K562 (cell line): ENCODE data around the gene ASRGL1. TPM values are rescaled to one million over a fixed set of nuclear protein-coding genes. Genes with fewer than 3 reads are reported as not detected.

Source experiments
- ATAC-seq: fragments of 200-7000 bp; cut with Tn5 transposase; 3 replicates; pipeline ENCODE4 v1.9.1; 2020; ENCODE audit warnings: moderate library complexity
- BruUV-seq: library from RNA; stranded (reverse); fragments of 400-500 nt; replicated peaks from 2 replicates; lab custom pipeline; 2021; lab: Mats Ljungman, UMichigan
- CTCF ChIA-PET: fragments of 300-600 bp; formaldehyde crosslinking; extraction: SDS; loops from one replicate; lab custom pipeline; 2021; ENCODE audit warnings: low intra/inter-chr PET ratio; lab: Yijun Ruan, JAX
- POLR2A ChIA-PET: fragments of 300-600, 350-650 bp; sonication (Branson Sonifier 250); formaldehyde crosslinking; extraction: SDS; loops from one replicate; lab custom pipeline; 2021; ENCODE audit warnings: antibody characterized with exemption, inconsistent platforms; lab: Yijun Ruan, JAX
- DNase-seq, 4 experiments: peaks; one replicate each; pipeline versions ENCODE4 v3.0.0 to v3.0.0-alpha.2; 2011 to 2018; ENCODE audit warnings: low spot score in 3 of 4, mixed read lengths in 3 of 4; ENCODE audit errors: extremely low read depth in 1 of 4
- FAIRE-seq: peaks from 2 replicates; lab custom pipeline; 2011; peaks lifted over from hg19 to GRCh38; lab: Jason Lieb, UNC
- H2AFZ ChIP-seq: 2 replicates; pipeline ENCODE4 v1.6.0; 2011; ENCODE audit warnings: low read depth, low read length, control low read depth, inconsistent platforms
- H3K27ac ChIP-seq: fragments of 200-600 bp; 3 replicates; pipeline ENCODE4 v1.8.0; 2011; ENCODE audit warnings: low read depth, mild to moderate bottlenecking, control low read depth, inconsistent platforms, low read length, moderate library complexity, mixed read lengths; ENCODE audit errors: extremely low read depth
- H3K27me3 ChIP-seq, 2 experiments: fragments of 300-600 bp in 1 of 2; 2 replicates in 1 of 2; 3 replicates in 1 of 2; pipeline versions ENCODE4 v1.6.0 to v1.8.0; 2011; ENCODE audit warnings: inconsistent platforms in 2 of 2, low read length in 2 of 2, mild to moderate bottlenecking in 1 of 2, mixed read lengths in 1 of 2, moderate library complexity in 1 of 2; ENCODE audit not compliant: control insufficient read depth in 2 of 2, insufficient read depth in 2 of 2
- H3K36me3 ChIP-seq: fragments of 300-600 bp; 3 replicates; pipeline ENCODE4 v1.8.0; 2011; ENCODE audit warnings: mild to moderate bottlenecking, low read length, inconsistent platforms; ENCODE audit not compliant: control insufficient read depth, insufficient read depth
- H3K4me1 ChIP-seq, 2 experiments: fragments of 200-600 bp in 1 of 2; replicated peaks in 1 of 2; 2 replicates in 1 of 2; 3 replicates in 1 of 2; pipeline versions ENCODE4 v1.5.1 to v1.8.0; 2011; ENCODE audit warnings: inconsistent platforms in 2 of 2, low read length in 2 of 2, mild to moderate bottlenecking in 1 of 2, mixed read lengths in 1 of 2, moderate library complexity in 1 of 2; ENCODE audit not compliant: control insufficient read depth in 2 of 2, insufficient read depth in 2 of 2
- H3K4me2 ChIP-seq: 2 replicates; pipeline ENCODE4 v1.6.1; 2011; ENCODE audit warnings: low read length, control low read depth, inconsistent platforms, mixed read lengths; ENCODE audit not compliant: insufficient read depth
- H3K4me3 ChIP-seq: fragments of 200-600 bp; sonication (generic), shearing (Covaris generic); 2 replicates; pipeline ENCODE4 v1.5.1; 2016; ENCODE audit warnings: control low read depth, inconsistent platforms
- H3K79me2 ChIP-seq: fragments of 200-600 bp; 3 replicates; pipeline ENCODE4 v1.8.0; 2011; ENCODE audit warnings: low read length, inconsistent platforms; ENCODE audit not compliant: control insufficient read depth, insufficient read depth
- H3K9ac ChIP-seq, 2 experiments: 2 replicates each; pipeline versions ENCODE4 v1.6.0 to v1.6.1; 2011; ENCODE audit warnings: low read depth in 2 of 2, low read length in 2 of 2, control low read depth in 1 of 2, inconsistent platforms in 1 of 2, mild to moderate bottlenecking in 1 of 2, mixed read lengths in 1 of 2; ENCODE audit not compliant: insufficient read depth in 1 of 2
- H3K9me1 ChIP-seq: one replicate; pipeline ENCODE4 v1.6.0; 2011; ENCODE audit warnings: inconsistent platforms, mild to moderate bottlenecking, low read length, moderate library complexity; ENCODE audit not compliant: control insufficient read depth, insufficient read depth
- H3K9me3 ChIP-seq: replicated peaks from 2 replicates; pipeline ENCODE4 v1.5.1; 2011; ENCODE audit warnings: low read depth, low read length, inconsistent platforms; ENCODE audit not compliant: control insufficient read depth, insufficient read depth
- H4K20me1 ChIP-seq: replicated peaks from 2 replicates; pipeline ENCODE4 v1.6.1; 2011; ENCODE audit warnings: low read length, inconsistent platforms, mixed read lengths; ENCODE audit not compliant: control insufficient read depth, insufficient read depth
- RCOR1 ChIP-seq, 2 experiments: IDR thresholded peaks; 2 replicates each; pipeline ENCODE4 v1.6.1; 2012; ENCODE audit warnings: low read depth in 2 of 2, low read length in 2 of 2, borderline replicate concordance in 1 of 2, improper control_type of control experiment in 1 of 2
- SOX6 ChIP-seq: fragments of 450-650 bp; IDR thresholded peaks from 2 replicates; pipeline ENCODE4 v1.6.1; 2014; ENCODE audit warnings: mild to moderate bottlenecking
- TBL1XR1 ChIP-seq, 2 experiments: IDR thresholded peaks; 2 replicates each; pipeline ENCODE4 v1.6.1; 2012; ENCODE audit warnings: improper control_type of control experiment in 2 of 2, low read length in 2 of 2, mild to moderate bottlenecking in 1 of 2
- ZEB2 ChIP-seq: fragments of 450-650 bp; IDR thresholded peaks from 2 replicates; pipeline ENCODE4 v1.6.1; 2016
- ZNF407 ChIP-seq: fragments of 450-650 bp; IDR thresholded peaks from 2 replicates; pipeline ENCODE4 v1.6.1; 2016; ENCODE audit warnings: low read depth
- ZNF76 ChIP-seq: fragments of 250-450 bp; sonication (Bioruptor Pico); IDR thresholded peaks from 2 replicates; pipeline ENCODE4 v1.4.0; 2020; ENCODE audit warnings: mild to moderate bottlenecking, moderate library complexity, borderline replicate concordance
- WGBS: fragments of 100-300 bp; shearing (Covaris generic); methylation state at CpG from one replicate; pipeline ENCODE4 v1.1.6; 2016; ENCODE audit warnings: low coverage, mixed read lengths; ENCODE audit not compliant: insufficient coverage; ENCODE audit errors: missing lambda C conversion rate; 5-methylcytosine and 5-hydroxymethylcytosine counted together
- in situ Hi-C: fragments of 300-500 bp; cut with MboI; formaldehyde crosslinking; loops from 4 replicates; pipeline ENCODE4 v1.15.0; 2018; ENCODE audit warnings: inconsistent platforms, mixed read lengths
- intact Hi-C: fragments of 100-400 bp; cut with micrococcal nuclease; formaldehyde crosslinking; loops from 2 replicates; pipeline ENCODE4 v1.14.2; 2022
- polyA plus RNA-seq, 8 experiments: library from polyadenylated mRNA; depleted of rRNA in 4 of 8; stranded (reverse) in 5 of 8; unstranded in 3 of 8; fragments of >200 nt; fragmentation: Nextera tagmentation in 2 of 8; fragmentation: Illumina TruSeq in 1 of 8; extraction: Ambion mirVana in 2 of 8; extraction: Trizol in 1 of 8; gene quantifications; 2 replicates each; pipeline versions ENCODE4 v1.2.1 to v1.2.3, GENCODE V29; 2011 to 2014; ENCODE audit warnings: inconsistent platforms in 1 of 8, missing spikeins in 1 of 8
- total RNA-seq, 7 experiments: library from RNA; depleted of rRNA in 6 of 7; stranded (reverse); fragments of >200 nt in 6 of 7; fragmentation: Illumina TruSeq in 2 of 7; extraction: Trizol in 2 of 7; gene quantifications; 2 replicates each; pipeline versions ENCODE4 v1.2.1 to v1.2.3, GENCODE V29; 2011 to 2021; ENCODE audit warnings: low replicate concordance in 1 of 7
- TF ChIP-seq, protein P1 (sequence below): fragments of 250-450 bp; sonication (Bioruptor Pico); IDR thresholded peaks from 2 replicates; pipeline ENCODE4 v1.9.0; 2021; ENCODE audit warnings: mild to moderate bottlenecking, inconsistent platforms
- TF ChIP-seq, protein P2 (sequence below): fragments of 200-800 bp; sonication (Bioruptor generic); IDR thresholded peaks from 2 replicates; pipeline ENCODE4 v1.6.1; 2017; ENCODE audit warnings: missing genetic modification characterization, missing compliant biosample characterization

Gene ASRGL1
- total and polyA plus RNA-seq, 9 of the 15 experiments (the other 6 are each of a cell fraction or from before 2014, with no cell fraction given): 3.1 to 23.0 (median 11.2) TPM

GRCh38 chr11:62416596-62416995 is 79.3 kb downstream of the ASRGL1 start (continued):
- TF ChIP-seq ZNF407: no peak

DNA sequence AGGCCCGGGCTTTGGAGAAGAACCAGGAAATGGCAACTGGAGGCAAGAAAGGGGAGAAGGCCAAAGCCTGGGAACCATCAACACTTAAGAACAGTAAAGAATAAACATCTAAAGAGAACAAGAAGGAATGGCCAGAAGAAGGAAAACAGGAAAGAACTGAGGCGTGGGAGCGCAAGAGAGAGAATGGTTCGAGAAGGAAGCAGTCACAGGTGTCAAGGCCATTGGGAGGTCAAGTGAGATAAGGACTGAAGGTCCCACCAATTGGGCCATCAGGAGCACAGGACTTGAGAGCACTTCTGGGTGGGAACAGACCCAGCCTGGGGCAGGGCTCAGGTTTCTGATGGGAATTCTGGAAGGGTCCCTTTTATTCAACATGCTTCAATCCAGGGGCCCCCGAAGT is 80.9 kb downstream of the ASRGL1 start:
- in situ Hi-C loops: no loop called here
- 29% methylated on average over 5 of the region's 5 CpGs for WGBS
- intact Hi-C loops: no loop called here
- ChIA-PET POLR2A (interaction anchor here (0.6 kb wide), 2 partner anchors 130 to 144 kb away, joined by 3 to 4 read pairs; no protein-coding TSS in a partner anchor), CTCF (no interaction called here)
- Histone ChIP-seq H3K4me2 (peak overlapping the region; percentile 28; the same call in 1 of the 2 replicates), H2AFZ (peak overlapping the region; percentile 82), H3K27me3 (no peaks in the 10 kb centered on the region), H4K20me1 (no peaks in the 10 kb centered on the region), H3K36me3 (no peaks in the 10 kb centered on the region), H3K9me1 (no peaks in the 10 kb centered on the region), H3K79me2 (no peaks in the 10 kb centered on the region), H3K9ac (peak overlapping the region in 1 of 2 experiments; percentile 7; a peak in 2 of 4 replicates), H3K27ac (peak overlapping the region; percentile 12; the same call in 1 of the 3 replicates), H3K4me3 (no peak overlapping the region), H3K9me3 (no peaks in the 10 kb centered on the region), H3K4me1 (peaks cover 25 to 30% of the 10 kb centered on the region in 2 experiments)
- FAIRE-seq (peak; percentile 87), ATAC-seq (peak; percentile 54), DNase-seq (peak; percentile 39 to 59 (median 48))
- BruUV-seq: no TSS peak
- TF ChIP-seq, protein P1, sequence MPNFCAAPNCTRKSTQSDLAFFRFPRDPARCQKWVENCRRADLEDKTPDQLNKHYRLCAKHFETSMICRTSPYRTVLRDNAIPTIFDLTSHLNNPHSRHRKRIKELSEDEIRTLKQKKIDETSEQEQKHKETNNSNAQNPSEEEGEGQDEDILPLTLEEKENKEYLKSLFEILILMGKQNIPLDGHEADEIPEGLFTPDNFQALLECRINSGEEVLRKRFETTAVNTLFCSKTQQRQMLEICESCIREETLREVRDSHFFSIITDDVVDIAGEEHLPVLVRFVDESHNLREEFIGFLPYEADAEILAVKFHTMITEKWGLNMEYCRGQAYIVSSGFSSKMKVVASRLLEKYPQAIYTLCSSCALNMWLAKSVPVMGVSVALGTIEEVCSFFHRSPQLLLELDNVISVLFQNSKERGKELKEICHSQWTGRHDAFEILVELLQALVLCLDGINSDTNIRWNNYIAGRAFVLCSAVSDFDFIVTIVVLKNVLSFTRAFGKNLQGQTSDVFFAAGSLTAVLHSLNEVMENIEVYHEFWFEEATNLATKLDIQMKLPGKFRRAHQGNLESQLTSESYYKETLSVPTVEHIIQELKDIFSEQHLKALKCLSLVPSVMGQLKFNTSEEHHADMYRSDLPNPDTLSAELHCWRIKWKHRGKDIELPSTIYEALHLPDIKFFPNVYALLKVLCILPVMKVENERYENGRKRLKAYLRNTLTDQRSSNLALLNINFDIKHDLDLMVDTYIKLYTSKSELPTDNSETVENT (CRISPR knock-in tag): no peak
- TF ChIP-seq ZNF76 (CRISPR knock-in tag): 0 out of 2 replicates have a peak, but pooled peaks have one; percentile 33
- TF ChIP-seq, protein P2, sequence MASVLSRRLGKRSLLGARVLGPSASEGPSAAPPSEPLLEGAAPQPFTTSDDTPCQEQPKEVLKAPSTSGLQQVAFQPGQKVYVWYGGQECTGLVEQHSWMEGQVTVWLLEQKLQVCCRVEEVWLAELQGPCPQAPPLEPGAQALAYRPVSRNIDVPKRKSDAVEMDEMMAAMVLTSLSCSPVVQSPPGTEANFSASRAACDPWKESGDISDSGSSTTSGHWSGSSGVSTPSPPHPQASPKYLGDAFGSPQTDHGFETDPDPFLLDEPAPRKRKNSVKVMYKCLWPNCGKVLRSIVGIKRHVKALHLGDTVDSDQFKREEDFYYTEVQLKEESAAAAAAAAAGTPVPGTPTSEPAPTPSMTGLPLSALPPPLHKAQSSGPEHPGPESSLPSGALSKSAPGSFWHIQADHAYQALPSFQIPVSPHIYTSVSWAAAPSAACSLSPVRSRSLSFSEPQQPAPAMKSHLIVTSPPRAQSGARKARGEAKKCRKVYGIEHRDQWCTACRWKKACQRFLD (CRISPR knock-in tag): peak; percentile 18; the same call in 1 of the 2 replicates
- 0 out of 4 replicates have a peak, but pooled peaks of 1 of the 2 experiments have one; percentile 22 for TF ChIP-seq RCOR1 (IDR thresholded peaks at IDR 0.05; ENCODE audit: borderline replicate concordance in 1 of 2, low read depth in 2 of 2, low read length in 2 of 2)
- 0 out of 2 replicates have a peak, but pooled peaks have one; percentile 29 for TF ChIP-seq SOX6
- peak; percentile 49; the same call in 1 of the 2 replicates for TF ChIP-seq ZEB2
- TF ChIP-seq TBL1XR1 (IDR thresholded peaks at IDR 0.05; ENCODE audit: low read length in 2 of 2): no peak
